GM19035 (cell line): ENCODE measurements around the gene MAP3K1.

Source experiments
- ATAC-seq: cut with Tn5 transposase; IDR thresholded peaks from one replicate; pipeline ENCODE4 v1.9.1; 2021; ENCODE audit not compliant: unreplicated experiment

MAP3K1 gene

GRCh38 chr5:56845277-56845676 lies 29.9 kb downstream of the MAP3K1 start:
- no peak for ATAC-seq

GRCh38 chr5:56845904-56846480 lies 30.6 kb downstream of the MAP3K1 start:
- no peak for ATAC-seq

GRCh38 chr5:56848206-56848605 lies 32.9 kb downstream of the MAP3K1 start:
- no peak for ATAC-seq

- ATAC-seq, result no peak
Measured at GRCh38 chr5:56849671-56850070, 34.3 kb downstream of the MAP3K1 start.

- ATAC-seq, result no peak
Measured at GRCh38 chr5:56850423-56850822, 35.1 kb downstream of the MAP3K1 start.

GRCh38 chr5:56851258-56851941 lies 36.1 kb downstream of the MAP3K1 start:
- ATAC-seq, result no peak

GRCh38 chr5:56852228-56853000 lies 37.1 kb downstream of the MAP3K1 start:
- ATAC-seq, result no peak

GRCh38 chr5:56853698-56854097 lies 38.3 kb downstream of the MAP3K1 start:
- ATAC-seq, result no peak

GRCh38 chr5:56854920-56855319 lies 39.6 kb downstream of the MAP3K1 start:
- no peak for ATAC-seq

GRCh38 chr5:56856541-56857178 lies 41.3 kb downstream of the MAP3K1 start:
- no peak for ATAC-seq

GRCh38 chr5:56858777-56859442 lies 43.6 kb downstream of the MAP3K1 start:
- no peak for ATAC-seq

- no peak for ATAC-seq
Measured at GRCh38 chr5:56861893-56862485, 46.6 kb downstream of the MAP3K1 start.

- no peak for ATAC-seq
Measured at GRCh38 chr5:56862909-56863308, 47.6 kb downstream of the MAP3K1 start.

- no peak for ATAC-seq
Measured at GRCh38 chr5:56871777-56872176, 56.4 kb downstream of the MAP3K1 start.

- no peak for ATAC-seq
Measured at GRCh38 chr5:56873056-56873455, 57.7 kb downstream of the MAP3K1 start.

- no peak for ATAC-seq
Measured at GRCh38 chr5:56876327-56876726, 61.0 kb downstream of the MAP3K1 start.

- no peak for ATAC-seq
Measured at GRCh38 chr5:56881571-56881970, 66.2 kb downstream of the MAP3K1 start.

- no peak for ATAC-seq
Measured at GRCh38 chr5:56893251-56893951, 78.1 kb downstream of the MAP3K1 start.

GRCh38 chr5:56896763-56897162 lies 81.4 kb downstream of the MAP3K1 start:
- ATAC-seq, result no peak

GRCh38 chr5:56898213-56898612 lies 82.9 kb downstream of the MAP3K1 start:
- no peak for ATAC-seq
